Hepatocyte (in vitro differentiated cells): ENCODE results near the gene TOP1. TPM values are rescaled to one million over a fixed set of nuclear protein-coding genes. Genes with fewer than 3 reads are reported as not detected.

Experiments used
- DNase-seq: peaks from one replicate; pipeline ENCODE4 v3.0.0-alpha.2; 2016; ENCODE audit warnings: low spot score
- H2AFZ ChIP-seq: fragments of 200-600 bp; sonication (generic); 2 replicates; pipeline ENCODE4 v1.6.0; 2016; ENCODE audit warnings: antibody characterized with exemption, mild to moderate bottlenecking
- H3K27ac ChIP-seq: fragments of 200-600 bp; sonication (generic); 2 replicates; pipeline ENCODE4 v1.5.1; 2016; ENCODE audit warnings: mild to moderate bottlenecking
- H3K27me3 ChIP-seq: fragments of 200-600 bp; sonication (generic); 2 replicates; pipeline ENCODE4 v1.6.1; 2016
- H3K36me3 ChIP-seq: fragments of 200-600 bp; sonication (generic); replicated peaks from 2 replicates; pipeline ENCODE4 v1.5.1; 2016; ENCODE audit warnings: low read depth; ENCODE audit not compliant: insufficient read depth
- H3K4me1 ChIP-seq: fragments of 200-600 bp; sonication (generic); 2 replicates; pipeline ENCODE4 v1.5.1; 2016; ENCODE audit warnings: mild to moderate bottlenecking, moderate library complexity; ENCODE audit not compliant: insufficient read depth
- H3K4me2 ChIP-seq: fragments of 200-600 bp; sonication (generic); 2 replicates; pipeline ENCODE4 v1.6.0; 2016
- H3K4me3 ChIP-seq: fragments of 200-600 bp; sonication (generic); 2 replicates; pipeline ENCODE4 v1.5.1; 2016; ENCODE audit warnings: mild to moderate bottlenecking
- H3K79me2 ChIP-seq: fragments of 200-600 bp; sonication (generic); 2 replicates; pipeline ENCODE4 v1.6.0; 2017; ENCODE audit warnings: mild to moderate bottlenecking
- H3K9me2 ChIP-seq: fragments of 200-600 bp; sonication (generic); replicated peaks from 2 replicates; pipeline ENCODE4 v1.6.0; 2017; ENCODE audit warnings: mild to moderate bottlenecking; ENCODE audit not compliant: insufficient read depth
- H3K9me3 ChIP-seq: fragments of 200-600 bp; sonication (generic); 2 replicates; pipeline ENCODE4 v1.5.1; 2016; ENCODE audit warnings: low read depth, mild to moderate bottlenecking
- H4K20me1 ChIP-seq: fragments of 200-600 bp; sonication (generic); 2 replicates; pipeline ENCODE4 v1.6.0; 2016; ENCODE audit warnings: mild to moderate bottlenecking; ENCODE audit not compliant: insufficient read depth, poor library complexity, severe bottlenecking
- EZH2 ChIP-seq: fragments of 200-600 bp; sonication (generic); IDR thresholded peaks from 2 replicates; pipeline ENCODE4 v1.6.1; 2016; ENCODE audit warnings: antibody characterized with exemption, mild to moderate bottlenecking, borderline replicate concordance
- EZH2phosphoT487 ChIP-seq: fragments of 200-600 bp; sonication (generic); IDR thresholded peaks from one replicate; pipeline ENCODE4 v1.6.1; 2018; ENCODE audit warnings: antibody characterized with exemption, mild to moderate bottlenecking, low read depth, moderate library complexity; ENCODE audit not compliant: unreplicated experiment, severe bottlenecking
- WGBS: methylation state at CpG from one replicate; pipeline ENCODE4 v1.1.6; 2016; ENCODE audit warnings: low lambda C conversion rate; ENCODE audit errors: missing lambda C conversion rate; 5-methylcytosine and 5-hydroxymethylcytosine counted together
- polyA plus RNA-seq: library from polyadenylated mRNA; unstranded; fragments of >200 nt; fragmentation: Nextera tagmentation; extraction: Ambion mirVana; gene quantifications from 2 replicates; pipeline ENCODE4 v1.2.1, GENCODE V29; 2016
- total RNA-seq: library from RNA; depleted of rRNA; stranded (reverse); fragments of >200 nt; gene quantifications from 2 replicates; pipeline ENCODE4 v1.2.3, GENCODE V29; 2014
- TF ChIP-seq, protein P1 (sequence below): fragments of 200-600 bp; sonication (generic); IDR thresholded peaks from 2 replicates; pipeline ENCODE4 v1.5.1; 2016; ENCODE audit warnings: antibody characterized with exemption, mild to moderate bottlenecking; ENCODE audit not compliant: poor library complexity

TOP1 gene
- total and polyA plus RNA-seq, 2 experiments from 2014 or later, result 28.3 to 38.2 TPM

DNA sequence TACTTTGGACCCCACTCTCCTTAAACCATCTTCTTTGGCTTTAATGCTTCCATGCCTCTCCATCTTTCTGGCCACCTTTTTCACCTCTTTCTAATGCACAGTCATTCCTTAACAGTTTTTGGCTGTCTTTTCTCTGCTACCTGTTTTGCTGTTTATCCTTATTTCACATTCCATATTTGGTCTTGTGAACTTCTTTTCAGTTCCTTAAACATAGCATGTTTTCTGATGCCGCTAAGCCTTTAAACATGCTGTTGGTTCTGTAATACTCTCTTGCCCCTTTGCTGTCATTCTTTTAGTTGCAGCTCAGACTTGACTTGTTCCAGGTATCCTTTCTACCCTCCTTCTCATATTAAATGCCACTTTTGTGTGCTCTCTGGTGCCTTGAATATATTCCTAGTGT, 35.8 kb downstream of the TOP1 start:
- H3K36me3 ChIP-seq, result peaks cover 7% of the 10 kb centered on the region
- no peak overlapping the region for H3K27ac ChIP-seq
- H2AFZ ChIP-seq, result no peak overlapping the region
- no peaks in the 10 kb centered on the region for H3K9me3 ChIP-seq
- DNase-seq, result no peak
- peaks cover 99% of the 10 kb centered on the region for H3K79me2 ChIP-seq
- 100% methylated on average over 1 of the region's 1 CpG for WGBS
- no peaks in the 10 kb centered on the region for H3K27me3 ChIP-seq
- no peak overlapping the region for H3K4me3 ChIP-seq
- no peak for TF ChIP-seq EZH2phosphoT487
- no peak for TF ChIP-seq EZH2
- TF ChIP-seq, protein P1, sequence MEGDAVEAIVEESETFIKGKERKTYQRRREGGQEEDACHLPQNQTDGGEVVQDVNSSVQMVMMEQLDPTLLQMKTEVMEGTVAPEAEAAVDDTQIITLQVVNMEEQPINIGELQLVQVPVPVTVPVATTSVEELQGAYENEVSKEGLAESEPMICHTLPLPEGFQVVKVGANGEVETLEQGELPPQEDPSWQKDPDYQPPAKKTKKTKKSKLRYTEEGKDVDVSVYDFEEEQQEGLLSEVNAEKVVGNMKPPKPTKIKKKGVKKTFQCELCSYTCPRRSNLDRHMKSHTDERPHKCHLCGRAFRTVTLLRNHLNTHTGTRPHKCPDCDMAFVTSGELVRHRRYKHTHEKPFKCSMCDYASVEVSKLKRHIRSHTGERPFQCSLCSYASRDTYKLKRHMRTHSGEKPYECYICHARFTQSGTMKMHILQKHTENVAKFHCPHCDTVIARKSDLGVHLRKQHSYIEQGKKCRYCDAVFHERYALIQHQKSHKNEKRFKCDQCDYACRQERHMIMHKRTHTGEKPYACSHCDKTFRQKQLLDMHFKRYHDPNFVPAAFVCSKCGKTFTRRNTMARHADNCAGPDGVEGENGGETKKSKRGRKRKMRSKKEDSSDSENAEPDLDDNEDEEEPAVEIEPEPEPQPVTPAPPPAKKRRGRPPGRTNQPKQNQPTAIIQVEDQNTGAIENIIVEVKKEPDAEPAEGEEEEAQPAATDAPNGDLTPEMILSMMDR, result no peak
- H3K4me1 ChIP-seq, result no peaks in the 10 kb centered on the region
- no peaks in the 10 kb centered on the region for H3K9me2 ChIP-seq
- peaks cover 56% of the 10 kb centered on the region for H4K20me1 ChIP-seq
- H3K4me2 ChIP-seq, result no peak overlapping the region

DNA sequence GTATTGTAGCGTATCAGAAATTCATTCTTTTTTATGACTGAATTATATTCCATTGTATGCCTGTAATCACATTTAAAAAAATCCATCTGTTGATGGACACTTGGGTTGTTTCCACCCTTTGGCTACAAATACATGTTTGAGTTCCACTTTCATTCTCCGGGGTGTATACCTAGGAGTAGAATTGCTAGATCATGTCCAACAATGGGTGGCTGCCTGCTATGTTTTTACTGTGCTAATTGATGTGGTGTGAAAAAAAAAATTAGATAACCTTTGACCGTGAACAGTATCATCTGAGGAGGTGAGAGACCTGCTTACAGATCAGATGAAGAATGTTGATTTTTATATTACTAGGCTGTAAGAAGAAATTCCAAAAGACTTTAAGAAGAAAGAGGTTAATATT, 37.1 kb downstream of the TOP1 start:
- Histone ChIP-seq H2AFZ (no peak overlapping the region), H3K4me2 (no peak overlapping the region), H3K79me2 (peaks cover 99% of the 10 kb centered on the region), H3K9me2 (no peaks in the 10 kb centered on the region), H3K9me3 (no peaks in the 10 kb centered on the region), H3K4me1 (no peaks in the 10 kb centered on the region), H3K27me3 (no peaks in the 10 kb centered on the region), H4K20me1 (peaks cover 58% of the 10 kb centered on the region), H3K4me3 (no peak overlapping the region), H3K27ac (no peak overlapping the region), H3K36me3 (peaks cover 7% of the 10 kb centered on the region)
- no peak for TF ChIP-seq EZH2phosphoT487
- TF ChIP-seq, protein P1, result no peak
- no peak for TF ChIP-seq EZH2
- no peak for DNase-seq
- WGBS, result 81% methylated on average over 3 of the region's 3 CpGs

DNA sequence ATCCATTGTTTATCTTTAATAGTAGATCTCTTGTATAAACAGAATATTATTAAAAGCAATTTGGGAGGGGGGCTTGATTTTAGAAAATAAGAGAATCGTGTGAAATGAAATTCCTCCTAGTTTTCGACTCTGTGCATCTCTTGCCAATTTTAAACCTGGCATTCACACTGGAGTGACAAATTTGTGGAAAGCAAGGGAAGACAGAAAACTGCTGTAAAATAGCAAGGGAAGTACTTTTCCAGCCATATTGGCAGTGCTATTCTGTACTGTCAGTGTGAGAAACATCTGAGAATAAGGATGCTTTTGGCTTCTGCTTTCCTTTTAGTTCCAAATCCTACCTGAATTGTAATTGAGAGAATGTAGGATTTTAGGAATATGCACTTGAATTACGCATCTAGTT, 40.2 kb downstream of the TOP1 start:
- Histone ChIP-seq H4K20me1 (peaks cover 59% of the 10 kb centered on the region), H3K36me3 (no peaks in the 10 kb centered on the region), H3K27me3 (no peaks in the 10 kb centered on the region), H2AFZ (no peak overlapping the region), H3K4me1 (peaks cover 15% of the 10 kb centered on the region), H3K27ac (no peak overlapping the region), H3K4me2 (no peak overlapping the region), H3K9me3 (no peaks in the 10 kb centered on the region), H3K79me2 (peaks cover 96% of the 10 kb centered on the region), H3K4me3 (no peak overlapping the region), H3K9me2 (no peaks in the 10 kb centered on the region)
- WGBS, result 96% methylated on average over 3 of the region's 3 CpGs
- TF ChIP-seq, protein P1, result no peak
- TF ChIP-seq EZH2 (no peak), EZH2phosphoT487 (no peak)
- DNase-seq, result no peak
